Breast epithelium (tissue), 3 donors: ENCODE data around the gene DPYD.

Source experiments
- CTCF ChIP-seq, 3 donors: fragments of 450-650 bp; IDR thresholded peaks; one replicate each; pipeline ENCODE4 v1.5.1; 2016 to 2017; ENCODE audit warnings: antibody characterized with exemption in 3 of 3, mild to moderate bottlenecking in 3 of 3, moderate library complexity in 3 of 3
- POLR2AphosphoS5 ChIP-seq, 3 donors: sonication (generic); formaldehyde crosslinking; IDR thresholded peaks; one replicate each; pipeline ENCODE4 v1.6.1; 2017; ENCODE audit warnings: antibody characterized with exemption in 3 of 3

GRCh38 chr1:97120806-97121205 is 800.0 kb downstream of the DPYD start:
- no peak for TF ChIP-seq POLR2AphosphoS5 (IDR thresholded peaks at IDR 0.05)
- TF ChIP-seq CTCF (IDR thresholded peaks at IDR 0.05), result no peak
